Measurements from ENCODE around the gene USP5. TPM values are rescaled to one million over a fixed set of nuclear protein-coding genes. Genes with fewer than 3 reads are reported as not detected.
A peak's percentile ranks its signal among the peaks of the same experiment; 100 is the strongest.

Gene USP5
- total and polyA plus RNA-seq, 2 donors (not counting 3 experiments of a cell fraction or from before 2014, with no cell fraction given) = 68.9 to 135 TPM

- dilution Hi-C loops (cut with MboI; ENCODE audit: extremely low pct_ligation_motif_present, low sequenced_read_pairs) (no loop called here), intact Hi-C loops (cut with micrococcal nuclease) (no loop called here)
- Histone ChIP-seq H2AFZ (ENCODE audit: low read depth, low read length) (peak overlapping the region; percentile 43), H3K79me2 (ENCODE audit: control insufficient read depth, insufficient read depth, low read length) (peaks cover 25% of the 10 kb centered on the region), H3K9ac (replicated peaks; ENCODE audit: extremely low read depth, insufficient read depth, low read length) (no peak overlapping the region), H3K4me3 (replicated peaks in 1 of 3; ENCODE audit: insufficient read depth in 1 of 3, low read depth in 1 of 3, low read length in 3 of 3) (no peak overlapping the region), H3K27ac (ENCODE audit: insufficient read depth, low read depth, low read length) (no peak overlapping the region), H3K27me3 (ENCODE audit: control insufficient read depth in 2 of 2, insufficient read depth in 2 of 2, low read length in 2 of 2) (peaks cover under 1% of the 10 kb centered on the region in 2 experiments), H3K4me2 (ENCODE audit: insufficient read depth, low read length) (no peak overlapping the region), H3K4me1 (ENCODE audit: control insufficient read depth, extremely low read depth, insufficient read depth, low read length) (peaks cover 20% of the 10 kb centered on the region), H3K9me3 (replicated peaks; ENCODE audit: control insufficient read depth, insufficient read depth, low read length) (no peaks in the 10 kb centered on the region), H4K20me1 (replicated peaks; ENCODE audit: control insufficient read depth, extremely low read depth, insufficient read depth, low read length) (no peaks in the 10 kb centered on the region), H3K9me1 (replicated peaks; ENCODE audit: control insufficient read depth, extremely low read depth, insufficient read depth, low read length) (no peaks in the 10 kb centered on the region), H3K36me3 (ENCODE audit: control insufficient read depth in 2 of 2, extremely low read depth in 1 of 2, insufficient read depth in 2 of 2, low read length in 2 of 2) (peaks cover 0 to 8% of the 10 kb centered on the region in 2 experiments)
- DNase-seq (ENCODE audit: low read depth, low spot score) (peak; percentile 81), FAIRE-seq (peak; percentile 96)
- ChIA-PET POLR2A (no interaction called here), CTCF (interaction anchor here (0.6 to 12.0 kb wide), 6 partner anchors 47 to 207 kb away, joined by 3 to 148 read pairs (median 7); partner anchors contain the start of genes MLF2 and PTMS)
- no TSS peak for BruUV-seq (replicated peaks)
- TF ChIP-seq MYC (IDR thresholded peaks at IDR 0.05; ENCODE audit: low read depth, low read length) = no peak
- TF ChIP-seq POLR2AphosphoS5 (IDR thresholded peaks at IDR 0.05; ENCODE audit: insufficient read depth, low read depth, low read length) = peak; percentile 34
- no peak for TF ChIP-seq EZH2 (IDR thresholded peaks at IDR 0.05; ENCODE audit: borderline replicate concordance, low read depth, low read length, severe bottlenecking)
- TF ChIP-seq MAX (IDR thresholded peaks at IDR 0.05; ENCODE audit: insufficient read depth, insufficient read length) = peak; percentile 38
- TF ChIP-seq POLR2A (IDR thresholded peaks at IDR 0.05; ENCODE audit: low read depth, low read length) = peak; percentile 50
Observed at GRCh38 chr12:6827437-6827911, 24.5 kb upstream of the USP5 start.

GRCh38 chr12:6827982-6828780, 23.8 kb upstream of the USP5 start, which contains the start of gene P3H3:
Gene P3H3, plus strand, starts transcription at chr12:6828407. Its CDS starts 34 bp downstream, at chr12:6828441.
- ChIA-PET POLR2A (interaction anchor here (1.2 kb wide), 1 partner anchor 75 kb away, joined by 3 read pairs; the partner anchor contains the start of gene MLF2), CTCF (interaction anchor here (0.6 to 12.0 kb wide), 6 partner anchors 47 to 208 kb away, joined by 3 to 148 read pairs (median 7); partner anchors contain the start of genes MLF2 and PTMS)
- peaks cover 25% of the 10 kb centered on the region for H3K79me2 ChIP-seq (ENCODE audit: control insufficient read depth, insufficient read depth, low read length)
- peak within 1 kb of the TSS; percentile 76 for H3K9ac ChIP-seq (replicated peaks; ENCODE audit: extremely low read depth, insufficient read depth, low read length)
- DNase-seq (ENCODE audit: low read depth, low spot score) = peak; percentile 56
- no peaks in the 10 kb centered on the region for H3K9me3 ChIP-seq (replicated peaks; ENCODE audit: control insufficient read depth, insufficient read depth, low read length)
- peaks cover 0 to 8% of the 10 kb centered on the region in 2 experiments for H3K36me3 ChIP-seq (ENCODE audit: control insufficient read depth in 2 of 2, extremely low read depth in 1 of 2, insufficient read depth in 2 of 2, low read length in 2 of 2)
- dilution Hi-C loops (cut with MboI; ENCODE audit: extremely low pct_ligation_motif_present, low sequenced_read_pairs) = no loop called here
- TF ChIP-seq POLR2A (IDR thresholded peaks at IDR 0.05; ENCODE audit: low read depth, low read length) (peak; percentile 47), POLR2AphosphoS5 (IDR thresholded peaks at IDR 0.05; ENCODE audit: insufficient read depth, low read depth, low read length) (no peak)
- TF ChIP-seq, protein P1, sequence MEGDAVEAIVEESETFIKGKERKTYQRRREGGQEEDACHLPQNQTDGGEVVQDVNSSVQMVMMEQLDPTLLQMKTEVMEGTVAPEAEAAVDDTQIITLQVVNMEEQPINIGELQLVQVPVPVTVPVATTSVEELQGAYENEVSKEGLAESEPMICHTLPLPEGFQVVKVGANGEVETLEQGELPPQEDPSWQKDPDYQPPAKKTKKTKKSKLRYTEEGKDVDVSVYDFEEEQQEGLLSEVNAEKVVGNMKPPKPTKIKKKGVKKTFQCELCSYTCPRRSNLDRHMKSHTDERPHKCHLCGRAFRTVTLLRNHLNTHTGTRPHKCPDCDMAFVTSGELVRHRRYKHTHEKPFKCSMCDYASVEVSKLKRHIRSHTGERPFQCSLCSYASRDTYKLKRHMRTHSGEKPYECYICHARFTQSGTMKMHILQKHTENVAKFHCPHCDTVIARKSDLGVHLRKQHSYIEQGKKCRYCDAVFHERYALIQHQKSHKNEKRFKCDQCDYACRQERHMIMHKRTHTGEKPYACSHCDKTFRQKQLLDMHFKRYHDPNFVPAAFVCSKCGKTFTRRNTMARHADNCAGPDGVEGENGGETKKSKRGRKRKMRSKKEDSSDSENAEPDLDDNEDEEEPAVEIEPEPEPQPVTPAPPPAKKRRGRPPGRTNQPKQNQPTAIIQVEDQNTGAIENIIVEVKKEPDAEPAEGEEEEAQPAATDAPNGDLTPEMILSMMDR (IDR thresholded peaks at IDR 0.05; ENCODE audit: extremely low read depth in 1 of 2, insufficient read depth in 1 of 2, low read depth in 1 of 2, low read length in 2 of 2) = peak in 1 of 2 donors; percentile 12
- FAIRE-seq = peak; percentile 74
- H3K4me2 ChIP-seq (ENCODE audit: insufficient read depth, low read length) = peak within 1 kb of the TSS; percentile 81
- H3K4me3 ChIP-seq (replicated peaks in 1 of 3; ENCODE audit: insufficient read depth in 1 of 3, low read depth in 1 of 3, low read length in 3 of 3) = peak within 1 kb of the TSS; percentile 62 to 89 (median 80)
- peaks cover 20% of the 10 kb centered on the region for H3K4me1 ChIP-seq (ENCODE audit: control insufficient read depth, extremely low read depth, insufficient read depth, low read length)
- intact Hi-C loops (cut with micrococcal nuclease) = no loop called here
- no TSS peak for BruUV-seq (replicated peaks)
- no peaks in the 10 kb centered on the region for H3K9me1 ChIP-seq (replicated peaks; ENCODE audit: control insufficient read depth, extremely low read depth, insufficient read depth, low read length)
- no peaks in the 10 kb centered on the region for H3K27me3 ChIP-seq (ENCODE audit: control insufficient read depth in 2 of 2, insufficient read depth in 2 of 2, low read length in 2 of 2)
- peak within 1 kb of the TSS; percentile 29 for H3K27ac ChIP-seq (ENCODE audit: insufficient read depth, low read depth, low read length)
- no peaks in the 10 kb centered on the region for H4K20me1 ChIP-seq (replicated peaks; ENCODE audit: control insufficient read depth, extremely low read depth, insufficient read depth, low read length)
- peak within 1 kb of the TSS; percentile 84 for H2AFZ ChIP-seq (ENCODE audit: low read depth, low read length)
